AG10803 (cell line): Measurements from ENCODE around the gene OSCAR.
A peak's percentile ranks its signal among the peaks of the same experiment; 100 is the strongest.
"Not testable (repeated sequence)": the region's sequence is repeated elsewhere in the genome, so short reads cannot be mapped to it uniquely, and the experiment has no call there.

Experiments
- DNase-seq: peaks from one replicate; pipeline ENCODE4 v3.0.0; 2010; ENCODE audit warnings: low read depth
- H3K4me3 ChIP-seq: 2 replicates; pipeline ENCODE4 v1.5.1; 2011; ENCODE audit warnings: mild to moderate bottlenecking, low read length, control low read depth
- CTCF ChIP-seq: conservative IDR thresholded peaks from 2 replicates; pipeline ENCODE4 v1.5.1; 2011; ENCODE audit warnings: mild to moderate bottlenecking, low read length, control low read depth, inconsistent platforms

OSCAR gene

GRCh38 chr19:54107876-54108490 is 7.4 kb upstream of the OSCAR start:
- DNase-seq, result no peak
- TF ChIP-seq CTCF, result no peak
- H3K4me3 ChIP-seq, result no peak overlapping the region

- no peak overlapping the region for H3K4me3 ChIP-seq
- no peak for DNase-seq
- no peak for TF ChIP-seq CTCF
Observed at GRCh38 chr19:54106716-54107115, 6.1 kb upstream of the OSCAR start.

- H3K4me3 ChIP-seq, result no peak overlapping the region
- no peak for TF ChIP-seq CTCF
- DNase-seq, result no peak
Observed at GRCh38 chr19:54105796-54106195, 5.2 kb upstream of the OSCAR start.

GRCh38 chr19:54104998-54105715 is 4.6 kb upstream of the OSCAR start:
- no peak for TF ChIP-seq CTCF
- peak; percentile 35 for DNase-seq
- H3K4me3 ChIP-seq, result no peak overlapping the region

- peak within 1 kb of the TSS; percentile 96 for H3K4me3 ChIP-seq
- TF ChIP-seq CTCF, result no peak
- DNase-seq, result peak; percentile 98
Observed at GRCh38 chr19:54102421-54103169, 2.0 kb upstream of the OSCAR start, which contains the start of gene NDUFA3. Gene NDUFA3 (plus strand): TSS chr19:54102855. CDS start chr19:54102879, 24 bp downstream.

GRCh38 chr19:54099903-54100255 is 724 bp downstream of the OSCAR start:
- DNase-seq, H3K4me3 ChIP-seq: not testable (repeated sequence)

- DNase-seq, result no peak
- TF ChIP-seq CTCF, result no peak
- no peak overlapping the region for H3K4me3 ChIP-seq
Observed at GRCh38 chr19:54099190-54099902, 1.3 kb downstream of the OSCAR start.
